Upper lobe of right lung (tissue), 1 donor: ENCODE measurements around the gene PARP8. TPM values are rescaled to one million over a fixed set of nuclear protein-coding genes. Genes with fewer than 3 reads are reported as not detected.

Experiments
- ATAC-seq: fragments of 200-7000 bp; cut with Tn5 transposase; one replicate; pipeline ENCODE4 v1.9.1; 2020; ENCODE audit warnings: mild to moderate bottlenecking, moderate library complexity
- DNase-seq: peaks from one replicate; pipeline ENCODE4 v3.0.0-alpha.2; 2020
- H3K27ac ChIP-seq: fragments of 200-600 bp; one replicate; pipeline ENCODE4 v1.8.0; 2022
- H3K27me3 ChIP-seq: fragments of 200-600 bp; one replicate; pipeline ENCODE4 v1.8.0; 2022; ENCODE audit warnings: mild to moderate bottlenecking
- H3K36me3 ChIP-seq: fragments of 200-600 bp; one replicate; pipeline ENCODE4 v1.8.0; 2022
- H3K4me1 ChIP-seq: fragments of 200-600 bp; one replicate; pipeline ENCODE4 v1.8.0; 2022
- H3K4me3 ChIP-seq: fragments of 200-600 bp; one replicate; pipeline ENCODE4 v1.8.0; 2022; ENCODE audit warnings: mild to moderate bottlenecking
- H3K9me3 ChIP-seq: fragments of 200-600 bp; one replicate; pipeline ENCODE4 v1.8.0; 2022
- CTCF ChIP-seq: fragments of 200-600 bp; IDR thresholded peaks from one replicate; pipeline ENCODE4 v1.8.0; 2022; ENCODE audit warnings: antibody characterized with exemption
- intact Hi-C: fragments of 100-400 bp; cut with DNase I; formaldehyde crosslinking; loops from one replicate; pipeline ENCODE4 v1.11.0; 2022
- total RNA-seq: library from RNA; stranded (reverse); fragmentation: NEBNext Ultra II Directional; extraction: Animal tissue kit (Norgen Biotek cat#: 25700); gene quantifications from one replicate; pipeline ENCODE4 v1.2.1, GENCODE V29; 2021
- donor health status: DM: no; HTN: yes; CAD: no; lungs with severe emphysema.

Gene PARP8
- total RNA-seq, 1 donor from 2014 or later, result 52.3 TPM

- Histone ChIP-seq H3K36me3 (no peaks in the 10 kb centered on the region), H3K27ac (no peak overlapping the region), H3K4me1 (no peaks in the 10 kb centered on the region), H3K9me3 (no peaks in the 10 kb centered on the region), H3K4me3 (no peak overlapping the region), H3K27me3 (no peaks in the 10 kb centered on the region)
- intact Hi-C loops, result no loop called here
- DNase-seq (no peak), ATAC-seq (no peak)
- TF ChIP-seq CTCF, result no peak
These were observed 207.3 kb downstream of the PARP8 start for GRCh38 chr5:50873595-50874277.

- H3K27me3 ChIP-seq, result no peaks in the 10 kb centered on the region
- no peaks in the 10 kb centered on the region for H3K4me1 ChIP-seq
- H3K4me3 ChIP-seq, result no peak overlapping the region
- H3K9me3 ChIP-seq, result no peaks in the 10 kb centered on the region
- no peak for DNase-seq
- peak; percentile 66 for ATAC-seq
- no peaks in the 10 kb centered on the region for H3K36me3 ChIP-seq
- intact Hi-C loops, result no loop called here
- H3K27ac ChIP-seq, result no peak overlapping the region
- no peak for TF ChIP-seq CTCF
These were observed 208.0 kb downstream of the PARP8 start for GRCh38 chr5:50874306-50875001.

GRCh38 chr5:50875002-50875344, 208.5 kb downstream of the PARP8 start:
- ATAC-seq (peak; percentile 66), DNase-seq (no peak)
- Histone ChIP-seq H3K36me3 (no peaks in the 10 kb centered on the region), H3K9me3 (no peaks in the 10 kb centered on the region), H3K4me3 (no peak overlapping the region), H3K27ac (no peak overlapping the region), H3K4me1 (no peaks in the 10 kb centered on the region), H3K27me3 (no peaks in the 10 kb centered on the region)
- TF ChIP-seq CTCF, result no peak
- intact Hi-C loops, result no loop called here

- intact Hi-C loops, result no loop called here
- no peak overlapping the region for H3K4me3 ChIP-seq
- H3K4me1 ChIP-seq, result no peaks in the 10 kb centered on the region
- H3K27ac ChIP-seq, result no peak overlapping the region
- H3K9me3 ChIP-seq, result no peaks in the 10 kb centered on the region
- no peak for TF ChIP-seq CTCF
- no peaks in the 10 kb centered on the region for H3K36me3 ChIP-seq
- no peaks in the 10 kb centered on the region for H3K27me3 ChIP-seq
- ATAC-seq, result no peak
- no peak for DNase-seq
These were observed 212.0 kb downstream of the PARP8 start for GRCh38 chr5:50878470-50878869.

- intact Hi-C loops, result no loop called here
- H3K9me3 ChIP-seq, result no peaks in the 10 kb centered on the region
- no peak for ATAC-seq
These were observed 215.0 kb downstream of the PARP8 start for GRCh38 chr5:50881407-50881806.

More at GRCh38 chr5:50881407-50881806, 215.0 kb downstream of the PARP8 start:
- no peaks in the 10 kb centered on the region for H3K27me3 ChIP-seq
- no peaks in the 10 kb centered on the region for H3K4me1 ChIP-seq
- DNase-seq, result no peak
- H3K27ac ChIP-seq, result no peak overlapping the region
- no peaks in the 10 kb centered on the region for H3K36me3 ChIP-seq
- no peak overlapping the region for H3K4me3 ChIP-seq
- no peak for TF ChIP-seq CTCF
